Aorta (tissue), 5 donors: Measurements from ENCODE around the gene TMEM30B. TPM values are rescaled to one million over a fixed set of nuclear protein-coding genes. Genes with fewer than 3 reads are reported as not detected.

ENCODE experiments used
- ATAC-seq: fragments of 200-7000 bp; cut with Tn5 transposase; one replicate; pipeline ENCODE4 v1.9.1; 2022; ENCODE audit warnings: moderate library complexity; ENCODE audit not compliant: low FRiP score
- DNase-seq, 2 donors: peaks; one replicate each; pipeline ENCODE4 v3.0.0-alpha.2; 2020
- H3K27ac ChIP-seq, 2 donors: one replicate each; pipeline ENCODE4 v1.5.1; 2013; ENCODE audit warnings: low read length in 2 of 2, mild to moderate bottlenecking in 2 of 2, moderate library complexity in 2 of 2, control low read depth in 1 of 2, inconsistent platforms in 1 of 2, low read depth in 1 of 2
- H3K27me3 ChIP-seq, 2 donors: one replicate each; pipeline ENCODE4 v1.6.1; 2013; ENCODE audit warnings: control low read depth in 1 of 2, low read length in 1 of 2, mild to moderate bottlenecking in 1 of 2, moderate library complexity in 1 of 2; ENCODE audit not compliant: insufficient read depth in 2 of 2, control insufficient read depth in 1 of 2
- H3K36me3 ChIP-seq, 2 donors: one replicate each; pipeline ENCODE4 v1.6.1; 2013; ENCODE audit warnings: control low read depth in 1 of 2, low read length in 1 of 2, mild to moderate bottlenecking in 1 of 2; ENCODE audit not compliant: insufficient read depth in 2 of 2, control insufficient read depth in 1 of 2
- H3K4me1 ChIP-seq, 2 donors: one replicate each; pipeline ENCODE4 v1.6.1; 2013; ENCODE audit warnings: low read length in 2 of 2, control low read depth in 1 of 2, mild to moderate bottlenecking in 1 of 2, moderate library complexity in 1 of 2; ENCODE audit not compliant: insufficient read depth in 2 of 2, control insufficient read depth in 1 of 2
- H3K4me3 ChIP-seq, 2 donors: one replicate each; pipeline ENCODE4 v1.5.1; 2013; ENCODE audit warnings: low read length in 2 of 2, control low read depth in 1 of 2, mild to moderate bottlenecking in 1 of 2
- H3K9me3 ChIP-seq: one replicate; pipeline ENCODE4 v1.6.1; 2013; ENCODE audit warnings: mild to moderate bottlenecking, low read length; ENCODE audit not compliant: control insufficient read depth
- WGBS, 2 donors: extraction: QIAGEN DNeasy Blood & Tissue Kit; methylation state at CpG; one replicate each; pipeline ENCODE4 v1.1.7; 2013; 5-methylcytosine and 5-hydroxymethylcytosine counted together
- intact Hi-C, 2 donors: fragments of 100-400 bp; cut with DNase I; formaldehyde crosslinking; loops; one replicate each; pipeline versions ENCODE4 v1.14.2 to v1.15.0; 2022
- polyA plus RNA-seq, 2 donors: library from polyadenylated mRNA; stranded (reverse); fragments of 200-250 nt; gene quantifications; one replicate each; pipeline ENCODE4 v1.2.3, GENCODE V29; 2013
- total RNA-seq, 2 donors: library from RNA; stranded (reverse); fragmentation: NEBNext Ultra II Directional; extraction: Animal tissue kit (Norgen Biotek cat#: 25700); gene quantifications; one replicate each; pipeline ENCODE4 v1.2.1, GENCODE V29; 2021
- donor health status: healthy with polysubstance abuse.
- donor health status: Bipolar disorder and iron deficiency.
- donor health status: DM: no; HTN: no; CAD: no.
- donor health status: DM: no; HTN: no; CAD: no.
- donor health status: DM: yes; HTN: yes; CAD: no.

TMEM30B gene
- total and polyA plus RNA-seq, 4 donors, result 7.5 to 81.7 (median 32.3) TPM

- no peak overlapping the region for H3K27ac ChIP-seq
- H3K9me3 ChIP-seq, result no peaks in the 10 kb centered on the region
- no peaks in the 10 kb centered on the region for H3K4me1 ChIP-seq
- no peaks in the 10 kb centered on the region for H3K36me3 ChIP-seq
- H3K4me3 ChIP-seq, result no peak overlapping the region
- DNase-seq (no peak), ATAC-seq (no peak)
- intact Hi-C loops, result loop anchor here (5.0 to 10.0 kb wide), 3 partner anchors 230 to 902 kb away; partner anchors contain the start of gene SIX4 (in 1 of the 2)
- no peaks in the 10 kb centered on the region for H3K27me3 ChIP-seq
- WGBS, 2 donors, result 77 to 86% methylated on average over 6 of the region's 6 CpGs
Observed at GRCh38 chr14:61256826-61257468, 24.2 kb downstream of the TMEM30B start.

- Histone ChIP-seq H3K4me1 (no peaks in the 10 kb centered on the region), H3K9me3 (no peaks in the 10 kb centered on the region), H3K4me3 (no peak overlapping the region), H3K27ac (no peak overlapping the region), H3K27me3 (no peaks in the 10 kb centered on the region), H3K36me3 (no peaks in the 10 kb centered on the region)
- DNase-seq (no peak), ATAC-seq (no peak)
- 90 to 91% methylated on average over 5 of the region's 5 CpGs for WGBS, 2 donors
- intact Hi-C loops, result loop anchor here (5.0 to 10.0 kb wide), 3 partner anchors 229 to 901 kb away; partner anchors contain the start of gene SIX4 (in 1 of the 2)
Observed at GRCh38 chr14:61255968-61256367, 25.2 kb downstream of the TMEM30B start.

GRCh38 chr14:61254808-61255526, 26.2 kb downstream of the TMEM30B start:
- Histone ChIP-seq H3K36me3 (no peaks in the 10 kb centered on the region), H3K4me1 (no peaks in the 10 kb centered on the region), H3K9me3 (no peaks in the 10 kb centered on the region), H3K27me3 (no peaks in the 10 kb centered on the region), H3K27ac (no peak overlapping the region), H3K4me3 (no peak overlapping the region)
- intact Hi-C loops, result loop anchor here (5.0 to 10.0 kb wide), 3 partner anchors 228 to 900 kb away; partner anchors contain the start of gene SIX4 (in 1 of the 2)
- 78 to 79% methylated on average over 8 of the region's 8 CpGs for WGBS, 2 donors
- no peak for ATAC-seq
- no peak for DNase-seq

GRCh38 chr14:61253064-61253738, 27.9 kb downstream of the TMEM30B start:
- WGBS, 2 donors, result 47 to 52% methylated on average over 4 of the region's 4 CpGs
- no peaks in the 10 kb centered on the region for H3K27me3 ChIP-seq
- H3K27ac ChIP-seq, result no peak overlapping the region
- no peaks in the 10 kb centered on the region for H3K4me1 ChIP-seq
- DNase-seq, result no peak
- intact Hi-C loops, result loop anchor here (2.0 to 10.0 kb wide), 4 partner anchors 226 to 898 kb away; partner anchors contain the start of gene SIX4 (in 1 of the 2)
- no peak for ATAC-seq
- no peaks in the 10 kb centered on the region for H3K36me3 ChIP-seq
- no peak overlapping the region for H3K4me3 ChIP-seq
- no peaks in the 10 kb centered on the region for H3K9me3 ChIP-seq

- Histone ChIP-seq H3K9me3 (no peaks in the 10 kb centered on the region), H3K36me3 (no peaks in the 10 kb centered on the region), H3K4me1 (no peaks in the 10 kb centered on the region), H3K4me3 (no peak overlapping the region), H3K27me3 (no peaks in the 10 kb centered on the region), H3K27ac (no peak overlapping the region)
- intact Hi-C loops, result loop anchor here (1.0 to 10.0 kb wide), 5 partner anchors 226 to 898 kb away; partner anchors contain the start of gene SIX4 (in 1 of the 2)
- DNase-seq (peak in 1 of 2 donors; percentile 83), ATAC-seq (peak; percentile 94)
- WGBS, 2 donors, result 11 to 12% methylated on average over 7 of the region's 7 CpGs
Observed at GRCh38 chr14:61252369-61253063, 28.6 kb downstream of the TMEM30B start.

GRCh38 chr14:61250063-61250462, 31.1 kb downstream of the TMEM30B start:
- intact Hi-C loops, result loop anchor here (10.0 kb wide), 2 partner anchors 525 to 895 kb away; partner anchors contain the start of gene SIX4 (in 1 of the 2)
- H3K9me3 ChIP-seq, result no peaks in the 10 kb centered on the region
- H3K27ac ChIP-seq, result no peak overlapping the region
- no peak for ATAC-seq
- WGBS, 2 donors, result 88 to 89% methylated on average over 9 of the region's 9 CpGs
- DNase-seq, result no peak
- no peaks in the 10 kb centered on the region for H3K36me3 ChIP-seq
- no peaks in the 10 kb centered on the region for H3K27me3 ChIP-seq
- H3K4me3 ChIP-seq, result no peak overlapping the region
- no peaks in the 10 kb centered on the region for H3K4me1 ChIP-seq

- no peak overlapping the region for H3K27ac ChIP-seq
- intact Hi-C loops, result no loop called here
- WGBS, 2 donors, result 51 to 59% methylated on average over 1 of the region's 1 CpG
- H3K36me3 ChIP-seq, result no peaks in the 10 kb centered on the region
- H3K4me1 ChIP-seq, result no peaks in the 10 kb centered on the region
- H3K9me3 ChIP-seq, result no peaks in the 10 kb centered on the region
- no peaks in the 10 kb centered on the region for H3K27me3 ChIP-seq
- ATAC-seq (no peak), DNase-seq (no peak)
- H3K4me3 ChIP-seq, result no peak overlapping the region
Observed at GRCh38 chr14:61247935-61248334, 33.2 kb downstream of the TMEM30B start.

GRCh38 chr14:61246721-61247120, 34.4 kb downstream of the TMEM30B start:
- Histone ChIP-seq H3K4me1 (no peaks in the 10 kb centered on the region), H3K4me3 (no peak overlapping the region), H3K27me3 (no peaks in the 10 kb centered on the region), H3K36me3 (no peaks in the 10 kb centered on the region), H3K27ac (no peak overlapping the region), H3K9me3 (no peaks in the 10 kb centered on the region)
- DNase-seq (no peak), ATAC-seq (no peak)
- 87 to 88% methylated on average over 4 of the region's 4 CpGs for WGBS, 2 donors
- intact Hi-C loops, result no loop called here
